Skin epidermis (tissue), 12 donors: ENCODE data around the gene TTC6.

Source experiments
- H3K27ac ChIP-seq, 21 experiments: fragments of 200-600 bp; sonication (generic) in 11 of 21; one replicate each; pipeline ENCODE4 v1.5.0; 2020; ENCODE audit warnings: mild to moderate bottlenecking in 3 of 21, inconsistent platforms in 2 of 21, moderate library complexity in 2 of 21
- H3K4me3 ChIP-seq, 7 experiments: fragments of 200-600 bp; sonication (generic) in 2 of 7; one replicate each; pipeline ENCODE4 v1.5.0; 2020; ENCODE audit warnings: inconsistent platforms in 2 of 7, mild to moderate bottlenecking in 2 of 7, moderate library complexity in 1 of 7

Gene TTC6

DNA sequence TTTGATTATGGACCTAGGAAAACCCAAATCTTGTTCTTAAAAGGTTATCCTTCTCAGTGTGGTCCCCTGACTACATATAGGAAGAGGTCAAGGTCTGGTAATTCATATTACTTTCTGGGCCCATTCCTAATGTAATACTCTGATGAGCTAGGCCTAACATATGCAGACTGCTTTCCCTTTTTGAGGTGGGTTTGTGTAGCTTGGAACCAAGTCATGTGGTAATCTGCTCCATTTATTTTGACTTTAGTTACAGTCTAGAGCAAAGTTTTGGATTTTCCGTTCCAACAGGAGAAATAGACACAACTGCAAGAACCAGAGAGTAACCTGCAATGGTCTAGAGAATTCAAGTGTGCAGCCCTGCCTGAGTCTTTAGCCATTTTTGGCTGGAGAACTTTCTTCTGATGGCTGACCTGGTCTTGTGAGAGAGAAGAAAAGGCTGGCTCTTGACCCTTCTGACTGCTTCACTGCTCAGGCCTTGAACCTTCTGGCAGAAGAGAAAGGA lies 22.5 kb downstream of the TTC6 start:
- no peak overlapping the region for H3K27ac ChIP-seq
- no peak overlapping the region for H3K4me3 ChIP-seq

DNA sequence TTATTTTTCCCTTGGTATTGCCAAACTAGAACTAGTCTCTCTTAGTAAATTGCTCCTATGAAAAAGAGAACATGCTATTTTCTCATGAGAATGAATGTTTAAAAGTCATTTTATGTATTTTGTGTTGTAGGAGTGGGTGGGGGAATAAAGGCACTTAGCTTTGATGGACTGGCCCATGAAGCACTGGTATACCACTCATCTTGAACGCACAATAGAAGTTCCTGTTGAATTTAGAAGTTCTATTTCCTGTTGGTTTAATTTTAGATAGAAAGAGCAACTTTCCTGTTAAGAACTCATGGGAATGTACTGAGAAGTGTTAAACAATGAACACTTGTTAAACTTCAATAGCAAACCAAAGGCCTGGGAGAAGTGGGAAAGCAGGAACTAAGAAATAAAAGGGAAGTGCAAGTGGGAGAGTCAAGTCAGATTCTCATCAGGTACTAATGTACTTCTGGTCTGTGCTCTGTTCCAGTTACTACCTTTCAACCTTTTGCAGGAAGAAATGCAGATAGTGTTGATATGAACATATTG lies 23.1 kb downstream of the TTC6 start:
- H3K27ac ChIP-seq = no peak overlapping the region
- no peak overlapping the region for H3K4me3 ChIP-seq

DNA sequence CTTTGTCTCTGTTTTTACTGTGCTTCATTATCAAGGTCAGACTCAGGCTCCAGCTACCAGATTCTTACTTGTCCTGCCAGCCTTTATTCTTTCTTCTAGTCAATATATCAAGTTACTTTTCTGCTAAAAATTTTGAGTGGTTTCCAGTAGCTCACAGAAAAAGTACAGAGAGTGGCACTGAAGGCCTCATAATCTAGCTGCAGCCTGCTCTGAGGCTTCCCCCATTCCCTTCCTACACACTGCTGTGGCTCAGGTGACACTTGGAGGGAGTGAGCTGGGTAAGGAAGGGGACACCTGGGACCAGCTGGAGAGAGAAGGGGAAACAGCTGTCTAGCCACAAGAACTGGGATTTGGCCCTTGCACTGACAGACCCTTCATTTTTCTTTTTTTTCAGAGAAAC lies 25.4 kb downstream of the TTC6 start:
- H3K27ac ChIP-seq = no peak overlapping the region
- H3K4me3 ChIP-seq = no peak overlapping the region

DNA sequence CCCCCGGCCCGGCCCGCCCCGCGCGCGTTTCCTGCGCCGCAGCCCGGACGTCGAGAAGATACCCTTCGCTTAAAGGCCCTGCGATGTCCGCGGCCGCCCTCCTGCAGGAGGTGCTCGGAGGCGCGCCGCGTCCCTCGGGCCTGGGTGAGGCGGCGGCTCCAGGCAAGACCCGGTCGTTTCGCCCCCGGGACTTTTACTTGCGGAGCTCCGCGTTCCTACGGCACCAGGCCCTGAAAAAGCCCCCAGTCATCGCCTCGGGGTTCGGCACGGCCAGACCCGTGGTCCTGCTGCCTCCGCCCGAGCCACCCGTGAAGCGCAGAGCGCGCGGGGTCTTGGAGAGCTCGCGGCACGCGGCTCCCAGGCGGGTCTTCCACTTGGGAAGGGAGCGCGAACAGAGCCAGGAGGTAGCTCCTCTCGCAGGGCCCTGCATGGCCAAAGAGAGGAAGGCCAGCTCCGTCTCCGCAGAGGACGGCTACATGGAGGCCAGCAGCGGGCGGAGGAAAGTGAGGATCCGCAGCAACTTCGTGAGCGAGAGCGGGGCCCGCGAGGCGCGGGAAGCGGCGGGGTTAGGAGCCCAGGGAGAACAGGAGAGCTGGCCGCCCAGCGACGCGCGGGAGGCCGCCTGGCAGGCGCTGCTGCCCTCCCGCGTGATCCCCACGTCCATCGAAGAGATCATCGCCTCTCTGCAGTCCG lies 26.9 kb downstream of the TTC6 start:
- H3K27ac ChIP-seq = no peak overlapping the region
- H3K4me3 ChIP-seq = peak overlapping the region in 2 of 7 experiments; percentile 2 to 9

DNA sequence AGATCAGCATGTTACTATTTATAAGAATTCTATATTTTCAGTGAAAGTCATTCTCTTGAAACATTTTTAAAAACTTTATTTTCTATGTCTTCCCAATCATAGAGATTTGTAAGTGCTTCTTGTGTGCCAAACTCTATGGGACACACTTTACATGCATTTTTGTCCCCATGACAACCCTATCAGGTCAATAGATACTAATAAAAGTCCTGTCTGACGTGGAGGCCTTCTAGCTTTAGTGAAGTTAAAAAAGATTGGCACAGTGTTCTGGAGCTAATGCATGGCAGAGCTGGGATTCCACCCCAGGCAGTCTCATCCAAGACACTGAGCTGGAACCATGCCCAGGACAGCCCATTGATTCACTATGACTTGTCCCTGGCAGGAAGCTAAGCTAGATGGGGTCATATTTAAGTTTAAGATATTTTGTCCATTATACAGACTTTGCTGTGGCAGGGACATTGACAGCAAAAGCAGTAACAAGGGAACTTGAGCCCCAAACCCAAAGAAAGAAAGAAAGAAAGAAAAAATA lies 28.1 kb downstream of the TTC6 start:
- H3K4me3 ChIP-seq = no peak overlapping the region
- no peak overlapping the region for H3K27ac ChIP-seq

DNA sequence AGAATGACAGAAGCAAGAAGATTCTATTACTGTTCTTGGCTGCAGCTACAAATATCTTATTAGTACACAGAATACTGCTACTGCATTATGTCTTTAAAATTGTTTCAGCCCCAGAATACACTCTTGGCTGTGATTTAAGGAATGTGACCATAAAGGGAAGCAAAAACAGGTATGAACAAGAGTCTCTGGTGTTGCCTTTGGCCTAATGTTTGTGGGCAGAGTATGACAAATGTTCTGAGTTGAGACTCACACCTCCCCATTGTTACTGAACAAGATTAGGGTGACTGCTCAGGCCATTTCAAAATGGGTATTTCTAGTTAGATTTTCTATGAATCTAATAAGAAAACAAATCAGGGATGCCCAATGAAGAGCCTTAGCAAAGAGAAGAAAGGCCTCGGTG lies 28.5 kb downstream of the TTC6 start:
- Histone ChIP-seq H3K4me3 (no peak overlapping the region), H3K27ac (no peak overlapping the region)

DNA sequence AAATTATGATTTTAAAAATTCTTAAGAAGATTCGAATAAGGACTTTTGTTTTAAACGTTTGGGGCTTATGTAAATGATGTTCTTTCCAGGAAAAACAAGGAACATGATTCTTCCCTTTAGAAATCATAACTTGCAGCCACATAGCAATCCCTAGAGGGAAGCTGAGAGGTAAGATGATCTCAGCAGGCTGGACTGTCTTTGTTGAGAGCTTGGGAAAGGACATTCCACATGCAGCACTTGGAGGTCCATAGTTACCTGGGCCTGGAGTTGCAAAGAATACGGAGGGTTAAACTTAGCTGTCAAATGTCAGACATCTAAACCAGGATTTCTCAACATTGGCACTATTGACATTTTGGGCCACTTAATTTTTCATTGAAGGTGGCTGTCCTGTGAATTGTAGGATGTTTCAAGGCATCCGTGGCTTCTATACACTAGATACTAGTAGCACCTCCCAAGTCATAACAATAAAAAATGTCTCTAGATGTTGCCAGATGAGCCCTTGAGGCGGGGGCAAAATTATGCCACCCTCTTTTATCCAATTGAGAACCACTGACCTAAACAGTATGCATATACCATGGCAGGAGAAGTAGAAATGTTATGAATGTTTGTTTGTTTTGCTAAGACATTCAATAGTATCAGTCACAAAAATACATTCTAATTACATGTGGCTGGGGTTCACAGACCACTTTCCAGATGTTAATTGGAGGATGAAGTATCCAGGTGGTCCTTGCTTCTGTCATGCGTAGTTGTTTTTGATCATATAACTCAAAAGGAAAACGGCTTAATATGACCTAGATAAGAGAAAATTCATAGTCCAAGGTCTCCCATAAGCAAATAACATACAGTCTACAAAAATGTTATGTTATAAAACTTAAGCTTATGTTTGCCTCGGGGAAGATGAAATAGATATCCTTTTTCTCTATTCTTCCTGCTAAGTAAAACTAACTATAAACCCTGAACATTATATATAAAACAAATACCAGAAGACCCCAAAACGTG lies 30.5 kb downstream of the TTC6 start:
- no peak overlapping the region for H3K4me3 ChIP-seq

DNA sequence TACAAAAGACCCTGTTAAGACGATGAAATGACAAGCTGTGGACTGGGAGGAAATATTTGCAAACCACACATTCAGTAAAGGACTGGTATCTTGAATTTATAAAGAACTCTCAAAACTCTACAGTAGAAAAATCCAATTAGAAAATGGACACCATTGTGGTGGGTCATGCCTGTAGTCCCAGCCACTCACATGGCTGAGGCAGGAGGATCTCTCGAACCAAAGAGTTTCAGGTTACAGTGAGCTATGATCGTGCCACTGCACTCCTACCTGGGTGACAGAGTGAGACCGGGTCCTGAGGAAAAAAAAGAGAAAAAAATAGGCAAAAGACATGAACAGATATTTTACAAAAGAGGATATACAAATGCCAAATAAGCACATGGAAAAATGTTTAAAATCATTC lies 41.9 kb downstream of the TTC6 start:
- H3K27ac ChIP-seq = no peak overlapping the region
- no peak overlapping the region for H3K4me3 ChIP-seq

More for the DNA sequence above, 30.5 kb downstream of the TTC6 start:
- no peak overlapping the region for H3K27ac ChIP-seq

DNA sequence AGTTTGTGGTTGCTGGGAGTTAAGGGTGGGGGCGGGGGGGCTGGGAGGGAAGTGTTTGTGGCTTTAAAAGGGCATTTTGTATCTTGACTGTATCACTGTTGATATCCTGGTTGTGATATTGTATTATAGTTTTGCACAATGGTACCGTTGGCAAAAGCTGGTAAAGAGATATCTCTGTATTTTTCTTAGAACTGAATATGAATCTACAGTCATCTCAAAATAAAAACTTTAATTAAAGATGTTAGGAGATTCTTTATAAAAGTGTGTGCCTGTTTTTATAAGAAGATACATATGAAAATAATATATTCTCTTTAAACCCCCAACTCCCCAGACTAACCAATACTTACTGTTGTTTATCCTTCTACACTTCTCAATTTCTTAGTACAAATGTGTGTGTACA lies 43.2 kb downstream of the TTC6 start:
- Histone ChIP-seq H3K4me3 (no peak overlapping the region), H3K27ac (no peak overlapping the region)

DNA sequence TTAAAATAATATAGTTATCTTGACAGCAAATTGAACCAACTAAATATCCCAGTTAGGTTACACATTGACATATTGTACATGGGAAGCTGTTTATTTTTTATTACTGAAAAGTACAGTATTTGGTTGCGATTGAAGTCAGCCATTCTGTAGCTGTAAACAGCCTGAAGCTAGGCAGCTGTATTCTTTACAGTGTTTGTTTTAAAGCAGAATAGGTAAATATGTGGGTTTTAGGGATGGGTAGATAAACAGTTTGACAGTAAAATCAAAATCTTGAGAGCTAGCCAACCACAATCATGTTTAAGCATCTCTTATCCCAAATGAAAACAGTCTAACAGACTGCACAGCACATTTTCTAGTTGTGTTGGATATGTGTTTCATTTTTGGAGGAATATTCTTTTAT lies 45.7 kb downstream of the TTC6 start:
- H3K27ac ChIP-seq = no peak overlapping the region
- no peak overlapping the region for H3K4me3 ChIP-seq

DNA sequence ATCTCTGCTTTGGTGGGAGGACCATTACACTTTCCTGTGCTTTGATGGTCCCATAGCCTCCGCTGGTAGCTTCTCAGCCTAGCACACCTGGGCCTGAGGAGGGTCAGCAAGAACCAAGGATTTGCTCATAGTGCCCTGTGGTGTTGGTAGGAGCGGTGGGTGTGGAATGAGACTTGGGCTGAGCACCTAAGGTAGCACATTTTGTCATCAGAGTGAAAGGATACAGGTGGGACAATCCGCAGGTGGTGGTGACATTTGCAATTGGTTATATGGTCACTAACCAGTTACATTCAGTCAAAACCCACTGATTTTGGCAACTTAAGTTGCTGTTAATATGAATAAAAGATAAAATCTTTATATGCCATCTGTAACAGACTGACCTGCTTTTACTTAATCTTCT lies 46.7 kb downstream of the TTC6 start:
- Histone ChIP-seq H3K27ac (no peak overlapping the region), H3K4me3 (no peak overlapping the region)

DNA sequence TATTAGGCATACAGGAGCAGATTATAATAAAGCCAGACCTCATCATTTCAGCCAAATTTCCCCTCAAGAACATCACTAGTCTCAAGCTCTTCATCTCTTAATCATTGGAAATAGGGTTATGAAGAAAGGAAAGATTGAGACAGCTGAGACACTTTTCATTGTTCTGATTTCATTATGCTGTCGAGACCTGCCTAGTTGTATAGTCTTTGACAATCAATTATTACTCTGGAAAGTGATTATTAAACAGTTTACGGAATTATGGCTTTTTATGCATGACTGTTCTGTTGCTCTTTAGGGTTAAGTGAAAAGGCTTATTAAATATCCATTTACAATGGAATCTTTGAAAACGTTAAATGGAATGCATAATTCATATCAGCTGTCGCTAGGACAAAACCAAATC lies 48.3 kb downstream of the TTC6 start:
- Histone ChIP-seq H3K27ac (no peak overlapping the region), H3K4me3 (no peak overlapping the region)
